ENCODE measurements around the gene REM2. TPM values are rescaled to one million over a fixed set of nuclear protein-coding genes. Genes with fewer than 3 reads are reported as not detected.
"Not testable (repeated sequence)": the region's sequence is repeated elsewhere in the genome, so short reads cannot be mapped to it uniquely, and the experiment has no call there.

REM2 gene
- total RNA-seq, 2 donors from 2014 or later, result 0.93 to 1.1 TPM

DNA sequence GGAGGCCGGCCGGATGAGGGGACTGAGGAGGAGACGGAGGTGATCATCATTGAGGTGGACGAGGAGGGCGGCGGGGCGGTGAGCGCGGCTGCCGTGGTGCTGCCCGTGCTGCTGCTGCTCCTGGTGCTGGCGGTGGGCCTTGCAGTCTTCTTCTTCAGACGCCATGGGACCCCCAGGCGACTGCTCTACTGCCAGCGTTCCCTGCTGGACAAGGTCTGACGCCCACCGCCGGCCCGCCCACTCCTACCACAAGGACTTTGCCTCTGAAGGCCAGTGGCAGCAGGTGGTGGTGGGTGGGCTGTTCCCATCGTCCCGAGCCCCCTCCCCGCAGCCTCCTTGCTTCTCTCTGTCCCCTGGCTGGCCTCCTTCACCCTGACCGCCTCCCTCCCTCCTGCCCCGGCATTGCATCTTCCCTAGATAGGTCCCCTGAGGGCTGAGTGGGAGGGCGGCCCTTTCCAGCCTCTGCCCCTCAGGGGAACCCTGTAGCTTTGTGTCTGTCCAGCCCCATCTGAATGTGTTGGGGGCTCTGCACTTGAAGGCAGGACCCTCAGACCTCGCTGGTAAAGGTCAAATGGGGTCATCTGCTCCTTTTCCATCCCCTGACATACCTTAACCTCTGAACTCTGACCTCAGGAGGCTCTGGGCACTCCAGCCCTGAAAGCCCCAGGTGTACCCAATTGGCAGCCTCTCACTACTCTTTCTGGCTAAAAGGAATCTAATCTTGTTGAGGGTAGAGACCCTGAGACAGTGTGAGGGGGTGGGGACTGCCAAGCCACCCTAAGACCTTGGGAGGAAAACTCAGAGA lies 37.0 kb upstream of the REM2 start:
- no peak for ATAC-seq
- H3K27ac Mint-ChIP-seq, result peak overlapping the region in 1 of 2 donors; percentile 22
- peak in 1 of 2 donors; percentile 47 for DNase-seq (ENCODE audit: low spot score in 2 of 2)
- no peaks in the 10 kb centered on the region for H3K36me3 Mint-ChIP-seq
- H3K9me3 Mint-ChIP-seq, result no peaks in the 10 kb centered on the region

- peak in 1 of 2 donors; percentile 49 for DNase-seq (ENCODE audit: low spot score in 2 of 2)
- Mint-ChIP-seq H3K36me3 (no peaks in the 10 kb centered on the region), H3K27ac (peak overlapping the region in 1 of 2 donors; percentile 22), H3K9me3 (no peaks in the 10 kb centered on the region)
- ATAC-seq, result no peak
These were observed 36.2 kb upstream of the REM2 start for GRCh38 chr14:22846811-22847307.

GRCh38 chr14:22847661-22848341 lies 35.2 kb upstream of the REM2 start:
- H3K36me3 Mint-ChIP-seq, result no peaks in the 10 kb centered on the region
- ATAC-seq, result no peak
- no peak overlapping the region for H3K27ac Mint-ChIP-seq
- H3K9me3 Mint-ChIP-seq, result no peaks in the 10 kb centered on the region
- peak in 1 of 2 donors; percentile 46 for DNase-seq (ENCODE audit: low spot score in 2 of 2)

- Mint-ChIP-seq H3K27ac (peak overlapping the region in 1 of 2 donors; percentile 50), H3K36me3 (no peaks in the 10 kb centered on the region), H3K9me3 (no peaks in the 10 kb centered on the region)
- peak in 1 of 2 donors; percentile 44 for DNase-seq (ENCODE audit: low spot score in 2 of 2)
- no peak for ATAC-seq
These were observed 34.5 kb upstream of the REM2 start for GRCh38 chr14:22848351-22849164.

DNA sequence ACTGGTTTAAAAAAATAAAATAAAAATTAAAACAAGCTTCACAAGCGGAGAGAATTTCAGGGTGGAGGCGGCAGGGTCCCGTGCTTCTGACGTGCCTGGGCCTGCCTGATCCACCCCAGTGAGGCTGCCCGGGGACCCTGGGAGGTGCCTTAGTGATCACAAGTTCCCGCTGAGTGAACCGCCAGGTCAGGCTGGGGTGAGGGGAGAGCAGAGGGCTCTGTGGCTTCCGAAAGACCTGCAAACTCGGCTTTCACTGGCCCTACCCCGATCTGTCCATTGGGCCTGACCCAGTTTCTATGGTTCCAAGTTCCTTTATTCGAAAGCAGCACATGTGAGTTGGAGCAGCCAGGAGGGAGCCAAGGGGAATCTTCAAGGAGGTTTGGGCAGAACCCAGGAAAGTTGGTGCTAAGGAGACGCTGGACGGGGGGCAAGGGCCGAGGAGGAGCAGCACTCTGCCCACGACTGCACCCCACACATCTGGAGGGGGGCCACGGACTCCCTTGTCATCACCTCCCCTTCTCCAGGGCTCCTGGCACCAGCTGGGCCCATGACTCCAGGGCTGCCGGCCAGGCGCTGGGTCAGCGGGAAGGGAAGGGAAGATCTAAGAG lies 33.7 kb upstream of the REM2 start:
- no peak for DNase-seq (ENCODE audit: low spot score in 2 of 2)
- H3K27ac Mint-ChIP-seq, result peak overlapping the region in 1 of 2 donors; percentile 50
- no peak for ATAC-seq
- H3K9me3 Mint-ChIP-seq, result no peaks in the 10 kb centered on the region
- no peaks in the 10 kb centered on the region for H3K36me3 Mint-ChIP-seq

- ATAC-seq, result peak; percentile 42 to 92
- Mint-ChIP-seq H3K27ac (peak overlapping the region in 1 of 2 donors; percentile 83), H3K36me3 (peaks cover 0 to 2% of the 10 kb centered on the region in 2 donors), H3K9me3 (no peaks in the 10 kb centered on the region)
- DNase-seq (ENCODE audit: low spot score in 2 of 2), result peak in 1 of 2 donors; percentile 86
These were observed 31.9 kb upstream of the REM2 start for GRCh38 chr14:22850944-22851764.

DNA sequence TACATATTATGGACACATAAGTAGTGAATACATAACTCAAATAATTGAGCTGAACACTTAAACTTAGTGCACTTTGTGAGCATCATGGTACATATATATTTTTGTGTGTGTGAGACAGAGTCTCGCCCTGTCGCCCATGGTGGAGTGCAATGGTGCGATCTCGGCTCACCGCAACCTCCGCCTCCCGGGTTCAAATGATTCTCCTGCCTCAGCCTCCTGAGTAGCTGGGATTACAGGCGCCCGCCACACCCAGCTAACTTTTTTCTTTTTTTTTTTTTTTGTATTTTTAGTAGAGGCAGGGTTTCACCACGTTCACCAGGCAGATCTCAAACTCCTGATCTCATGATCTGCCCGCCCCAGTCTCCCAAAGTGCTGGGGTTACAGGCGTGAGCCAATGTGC lies 30.8 kb upstream of the REM2 start:
- H3K9me3 Mint-ChIP-seq; H3K27ac Mint-ChIP-seq; DNase-seq (ENCODE audit: low spot score in 2 of 2); ATAC-seq; H3K36me3 Mint-ChIP-seq: not testable (repeated sequence)

- peak overlapping the region in 1 of 2 donors; percentile 82 for H3K27ac Mint-ChIP-seq
- no peaks in the 10 kb centered on the region for H3K9me3 Mint-ChIP-seq
- DNase-seq (ENCODE audit: low spot score in 2 of 2) (no peak), ATAC-seq (no peak)
- peaks cover 0 to 5% of the 10 kb centered on the region in 2 donors for H3K36me3 Mint-ChIP-seq
These were observed 30.5 kb upstream of the REM2 start for GRCh38 chr14:22852599-22852939.

DNA sequence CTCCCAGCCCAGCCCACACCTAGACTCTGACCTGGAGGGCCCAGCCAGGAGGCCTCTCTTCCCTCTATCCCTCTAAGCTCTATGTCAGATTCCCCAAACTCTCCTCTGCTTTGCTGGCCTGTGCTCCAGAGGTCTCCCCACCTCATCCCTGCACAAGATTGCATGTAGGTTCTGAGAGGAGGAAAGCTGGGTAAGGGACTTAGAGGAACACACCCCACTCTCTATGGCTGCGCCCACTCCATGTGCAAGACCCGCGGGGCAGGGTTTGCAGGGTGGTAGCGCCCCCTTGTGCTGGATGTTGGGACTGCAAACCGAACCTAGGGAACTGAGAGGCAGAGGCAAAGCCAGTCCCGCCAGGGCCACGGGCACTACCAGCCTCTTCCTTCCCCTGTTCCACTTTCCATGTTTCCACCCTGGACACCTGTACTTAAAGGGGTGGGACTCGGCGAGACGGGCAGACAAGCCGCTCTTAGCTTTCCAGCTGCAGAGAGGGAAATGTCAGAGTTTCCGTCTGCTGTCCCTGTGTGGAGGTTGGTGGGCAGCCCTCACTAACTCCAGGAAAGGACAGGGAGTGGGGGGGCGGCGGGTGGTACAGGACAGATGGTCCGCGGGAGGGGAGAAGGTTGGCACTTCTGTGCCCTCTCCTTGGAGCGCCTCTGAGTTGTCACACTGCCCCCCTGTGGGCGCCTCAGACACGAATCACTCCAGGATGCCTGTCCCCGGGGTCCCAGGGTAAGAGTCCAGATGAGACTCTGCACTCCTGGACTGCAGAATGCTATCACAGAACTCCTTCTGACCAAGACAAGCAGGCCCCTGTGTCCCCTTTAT lies 29.9 kb upstream of the REM2 start:
- no peaks in the 10 kb centered on the region for H3K9me3 Mint-ChIP-seq
- peaks cover 0 to 5% of the 10 kb centered on the region in 2 donors for H3K36me3 Mint-ChIP-seq
- ATAC-seq (peak; percentile 61 to 85), DNase-seq (ENCODE audit: low spot score in 2 of 2) (peak; percentile 86 to 99)
- H3K27ac Mint-ChIP-seq, result peak overlapping the region in 1 of 2 donors; percentile 82

DNA sequence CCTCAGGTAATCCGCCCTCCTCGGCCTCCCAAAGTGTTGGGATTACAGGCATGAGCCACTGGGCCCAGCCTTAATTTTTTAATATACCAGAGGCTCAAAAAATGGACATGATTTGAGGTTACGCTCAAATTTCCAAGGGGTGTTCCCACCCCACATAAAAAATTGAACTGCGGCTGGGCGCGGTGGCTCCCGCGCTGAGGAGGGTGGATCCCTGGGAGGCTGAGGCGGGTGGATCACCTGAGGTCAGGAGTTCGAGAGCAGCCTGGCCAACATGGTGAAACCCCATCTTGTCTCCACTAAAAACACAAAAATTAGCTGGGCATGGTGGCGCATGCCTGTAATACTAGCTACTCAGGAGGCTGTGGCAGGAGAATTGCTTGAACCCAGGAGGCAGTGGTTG lies 28.7 kb upstream of the REM2 start:
- H3K27ac Mint-ChIP-seq; H3K9me3 Mint-ChIP-seq; ATAC-seq; DNase-seq (ENCODE audit: low spot score in 2 of 2); H3K36me3 Mint-ChIP-seq: not testable (repeated sequence)

DNA sequence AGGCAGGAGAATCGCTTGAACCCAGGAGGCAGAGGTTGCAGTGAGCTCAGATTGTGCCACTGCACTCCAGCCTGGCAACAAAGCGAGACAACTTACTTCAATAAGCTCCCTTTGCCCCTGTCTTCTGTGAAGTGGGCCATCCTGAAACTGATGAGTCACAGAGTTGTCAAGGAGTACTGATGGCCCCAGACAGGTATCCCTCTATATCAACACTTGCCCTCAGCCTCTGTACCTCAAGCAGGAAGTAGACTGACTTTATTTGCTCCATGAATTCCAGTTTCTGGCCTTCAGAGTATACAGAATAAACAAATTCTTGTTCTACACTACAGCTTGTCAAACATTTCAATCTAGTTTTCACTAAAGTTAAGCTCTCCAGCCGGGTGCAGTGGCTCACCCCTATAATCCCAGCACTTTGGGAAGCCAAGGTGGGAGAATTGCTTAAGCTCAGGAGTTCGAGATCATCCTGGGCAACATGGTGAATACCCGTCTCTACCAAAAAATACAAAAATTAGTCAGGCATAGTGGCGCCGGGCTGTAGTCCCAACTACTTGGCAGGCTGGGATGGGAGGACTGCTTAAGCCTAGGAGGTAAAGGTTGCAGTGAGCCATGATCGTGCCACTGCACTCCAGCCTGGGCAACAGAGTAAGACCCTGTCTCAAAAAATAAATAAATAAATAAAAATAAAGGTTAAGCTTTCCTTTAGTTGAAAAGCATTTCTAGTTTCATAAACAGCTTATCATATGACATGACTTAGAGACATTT lies 27.9 kb upstream of the REM2 start:
- ATAC-seq (peak; percentile 11 to 57), DNase-seq (ENCODE audit: low spot score in 2 of 2) (peak in 1 of 2 donors; percentile 47)
- Mint-ChIP-seq H3K9me3 (no peaks in the 10 kb centered on the region), H3K27ac (no peak overlapping the region), H3K36me3 (peaks cover 0 to 5% of the 10 kb centered on the region in 2 donors)

- peaks cover 4 to 10% of the 10 kb centered on the region in 2 donors for H3K36me3 Mint-ChIP-seq
- ATAC-seq (no peak), DNase-seq (ENCODE audit: low spot score in 2 of 2) (no peak)
- H3K27ac Mint-ChIP-seq, result no peak overlapping the region
- no peaks in the 10 kb centered on the region for H3K9me3 Mint-ChIP-seq
These were observed 26.6 kb upstream of the REM2 start for GRCh38 chr14:22856428-22856827.

DNA sequence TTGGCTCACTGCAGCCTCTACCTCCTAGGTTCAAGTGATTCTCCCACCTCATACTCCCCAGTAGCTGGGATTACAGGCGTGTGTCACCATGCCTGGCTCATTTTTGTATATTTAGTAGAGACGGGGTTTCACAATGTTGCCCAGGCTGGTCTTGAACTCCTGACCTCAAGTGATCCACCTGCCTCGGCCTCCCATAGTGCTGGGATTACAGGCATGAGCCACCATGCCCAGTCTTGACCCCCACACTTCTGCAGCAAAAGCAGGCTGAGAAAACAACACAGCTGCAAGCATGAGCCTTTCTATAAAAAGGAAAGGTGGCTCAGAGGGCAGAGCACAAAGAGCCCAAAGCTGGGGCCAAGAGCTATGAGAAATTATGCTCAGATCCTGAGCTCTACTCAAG lies 22.6 kb upstream of the REM2 start:
- H3K36me3 Mint-ChIP-seq, result peaks cover 4 to 18% of the 10 kb centered on the region in 2 donors
- H3K9me3 Mint-ChIP-seq; DNase-seq (ENCODE audit: low spot score in 2 of 2); H3K27ac Mint-ChIP-seq; ATAC-seq: not testable (repeated sequence)

DNA sequence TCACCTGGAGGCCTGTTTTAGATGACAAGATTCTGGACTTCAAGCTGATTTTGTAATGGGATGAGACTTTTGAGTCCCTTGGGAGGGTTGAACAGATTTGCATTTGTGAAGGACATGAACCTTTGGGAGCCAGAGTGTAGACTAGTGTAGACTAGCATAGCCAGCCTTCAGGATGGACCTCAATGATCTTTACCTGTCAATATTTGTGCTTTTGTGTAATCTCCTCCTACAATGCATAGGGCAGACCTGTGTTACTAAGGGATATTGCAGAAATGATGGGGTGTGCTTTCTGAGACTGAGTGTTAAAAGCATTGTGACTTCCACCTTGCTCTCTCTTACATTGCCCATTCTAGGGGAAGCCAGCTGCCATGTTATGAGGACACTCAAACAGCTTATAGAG lies 21.4 kb upstream of the REM2 start:
- ATAC-seq, result no peak
- Mint-ChIP-seq H3K9me3 (no peaks in the 10 kb centered on the region), H3K36me3 (peaks cover 4 to 13% of the 10 kb centered on the region in 2 donors), H3K27ac (no peak overlapping the region)
- DNase-seq (ENCODE audit: low spot score in 2 of 2), result no peak

All from activated naive CD4-positive, alpha-beta T cell treated with anti-CD3 and anti-CD28 coated beads, Interleukin-2, amount 50 U/mL, for 72 hours (primary cell).